HEK293T (cell line): ENCODE measurements around the gene PSD2.

Experiments
- CTCF ChIA-PET: fragments of 350-600 bp; formaldehyde crosslinking; extraction: SDS; loops from one replicate; lab custom pipeline; 2021; ENCODE audit warnings: antibody characterized with exemption, inconsistent platforms; lab: Yijun Ruan, JAX
- POLR2A ChIA-PET: fragments of 350-600 bp; formaldehyde crosslinking; extraction: SDS; loops from one replicate; lab custom pipeline; 2020; ENCODE audit warnings: antibody characterized with exemption, inconsistent platforms; lab: Yijun Ruan, JAX
- DNase-seq: peaks from one replicate; pipeline ENCODE4 v3.0.0; 2012; ENCODE audit warnings: mixed read lengths; ENCODE audit errors: extremely low spot score
- ARNT ChIP-seq: fragments of 450-650 bp; IDR thresholded peaks from 2 replicates; pipeline ENCODE4 v1.6.1; 2017; ENCODE audit warnings: mild to moderate bottlenecking
- BHLHE40 ChIP-seq: fragments of 450-650 bp; IDR thresholded peaks from 2 replicates; pipeline ENCODE4 v1.6.1; 2016; ENCODE audit warnings: mild to moderate bottlenecking, moderate library complexity, borderline replicate concordance
- CTBP1 ChIP-seq: fragments of 450-650 bp; IDR thresholded peaks from 2 replicates; pipeline ENCODE4 v1.6.1; 2016; ENCODE audit warnings: borderline replicate concordance
- ELF4 ChIP-seq: fragments of 450-650 bp; IDR thresholded peaks from 2 replicates; pipeline ENCODE4 v1.6.1; 2017; ENCODE audit warnings: antibody characterized with exemption
- FOXA1 ChIP-seq: fragments of 450-650 bp; IDR thresholded peaks from 2 replicates; pipeline ENCODE4 v1.6.1; 2016; ENCODE audit warnings: mild to moderate bottlenecking
- FOXK2 ChIP-seq: fragments of 450-650 bp; IDR thresholded peaks from 2 replicates; pipeline ENCODE4 v1.6.1; 2016; ENCODE audit warnings: mild to moderate bottlenecking
- FOXM1 ChIP-seq: fragments of 450-650 bp; IDR thresholded peaks from 2 replicates; pipeline ENCODE4 v1.6.1; 2017; ENCODE audit warnings: mild to moderate bottlenecking, borderline replicate concordance
- HDGF ChIP-seq: fragments of 450-650 bp; IDR thresholded peaks from 2 replicates; pipeline ENCODE4 v1.6.1; 2017; ENCODE audit warnings: antibody characterized with exemption, borderline replicate concordance
- L3MBTL2 ChIP-seq: fragments of 450-650 bp; conservative IDR thresholded peaks from 2 replicates; pipeline ENCODE4 v1.6.1; 2016; ENCODE audit warnings: mild to moderate bottlenecking
- LEF1 ChIP-seq: fragments of 450-650 bp; IDR thresholded peaks from 2 replicates; pipeline ENCODE4 v1.6.1; 2017; ENCODE audit warnings: mild to moderate bottlenecking, borderline replicate concordance
- NFRKB ChIP-seq: fragments of 450-650 bp; IDR thresholded peaks from 2 replicates; pipeline ENCODE4 v1.6.1; 2016; ENCODE audit warnings: mild to moderate bottlenecking, moderate library complexity
- SP1 ChIP-seq: fragments of 450-650 bp; IDR thresholded peaks from 2 replicates; pipeline ENCODE4 v1.6.1; 2017
- SUZ12 ChIP-seq: fragments of 450-650 bp; IDR thresholded peaks from 2 replicates; pipeline ENCODE4 v1.6.1; 2016; ENCODE audit warnings: mild to moderate bottlenecking
- TARDBP ChIP-seq: fragments of 450-650 bp; IDR thresholded peaks from 2 replicates; pipeline ENCODE4 v1.6.1; 2016
- ZNF384 ChIP-seq: fragments of 450-650 bp; IDR thresholded peaks from 2 replicates; pipeline ENCODE4 v1.6.1; 2016
- TF ChIP-seq, protein P1 (sequence below): fragments of 450-650 bp; IDR thresholded peaks from 2 replicates; pipeline ENCODE4 v1.6.1; 2016

PSD2 gene

DNA sequence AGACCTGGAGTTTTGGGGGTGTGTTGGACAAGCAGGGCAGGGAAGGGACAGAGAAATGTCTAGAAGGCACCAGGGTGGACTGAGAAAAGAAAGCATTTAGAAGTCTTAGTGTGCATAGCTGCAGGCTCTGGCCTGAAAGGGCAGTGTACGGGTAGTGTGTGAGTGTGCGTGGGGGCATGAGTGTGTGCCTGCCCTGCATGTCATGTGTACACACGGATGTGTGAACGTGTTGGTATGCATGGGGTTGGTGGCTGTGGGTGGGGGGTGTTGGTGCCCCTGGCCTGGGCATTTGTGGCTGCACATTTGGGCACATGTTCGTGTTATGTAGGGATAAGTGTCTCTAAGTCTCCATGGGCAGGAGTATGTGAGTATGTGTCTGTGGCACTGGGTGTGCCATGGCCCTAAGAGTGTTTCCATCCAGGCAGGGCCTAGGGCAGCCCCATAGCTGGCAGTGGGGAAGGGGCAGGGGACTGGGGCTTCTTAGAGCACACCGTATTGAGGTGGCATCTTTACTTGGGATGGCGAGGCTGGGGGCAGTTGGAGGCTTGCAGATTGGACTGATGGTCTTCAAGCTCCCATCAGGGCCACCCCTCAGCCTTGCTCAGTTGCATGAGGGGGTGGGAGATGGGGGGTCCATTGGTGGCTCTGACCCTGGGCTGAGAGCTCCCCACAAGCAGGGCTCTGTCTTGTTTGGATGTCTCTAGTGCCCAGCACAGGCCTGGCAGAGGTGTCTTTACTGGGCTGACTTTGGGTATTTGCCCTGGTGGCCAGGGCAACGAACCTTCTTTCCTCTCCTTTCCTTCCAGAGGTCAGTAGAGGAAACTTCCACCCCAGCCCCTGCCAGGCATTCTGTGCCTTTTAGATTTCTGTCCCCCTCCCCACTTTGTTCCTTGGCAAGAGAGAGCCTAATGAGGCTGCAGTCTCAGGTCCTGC, 15.0 kb downstream of the PSD2 start:
- no peak for TF ChIP-seq BHLHE40
- DNase-seq, result no peak
- POLR2A ChIA-PET, result no interaction called here
- CTCF ChIA-PET, result interaction anchor here (0.6 kb wide), 1 partner anchor 28 kb away, joined by 3 read pairs; no protein-coding TSS in a partner anchor

- CTCF ChIA-PET, result interaction anchor here (0.6 kb wide), 1 partner anchor 28 kb away, joined by 3 read pairs; no protein-coding TSS in a partner anchor
Observed at GRCh38 chr5:139811274-139811607, 15.6 kb downstream of the PSD2 start.

GRCh38 chr5:139812323-139812722, 16.7 kb downstream of the PSD2 start:
- ChIA-PET POLR2A (no interaction called here), CTCF (no interaction called here)

More at GRCh38 chr5:139811274-139811607, 15.6 kb downstream of the PSD2 start:
- POLR2A ChIA-PET, result no interaction called here
- no peak for DNase-seq
- TF ChIP-seq FOXM1 (no peak), TARDBP (no peak), FOXA1 (no peak), BHLHE40 (no peak)
- TF ChIP-seq, protein P1, sequence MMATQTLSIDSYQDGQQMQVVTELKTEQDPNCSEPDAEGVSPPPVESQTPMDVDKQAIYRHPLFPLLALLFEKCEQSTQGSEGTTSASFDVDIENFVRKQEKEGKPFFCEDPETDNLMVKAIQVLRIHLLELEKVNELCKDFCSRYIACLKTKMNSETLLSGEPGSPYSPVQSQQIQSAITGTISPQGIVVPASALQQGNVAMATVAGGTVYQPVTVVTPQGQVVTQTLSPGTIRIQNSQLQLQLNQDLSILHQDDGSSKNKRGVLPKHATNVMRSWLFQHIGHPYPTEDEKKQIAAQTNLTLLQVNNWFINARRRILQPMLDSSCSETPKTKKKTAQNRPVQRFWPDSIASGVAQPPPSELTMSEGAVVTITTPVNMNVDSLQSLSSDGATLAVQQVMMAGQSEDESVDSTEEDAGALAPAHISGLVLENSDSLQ, result no peak

GRCh38 chr5:139812836-139813805, 17.5 kb downstream of the PSD2 start:
- CTCF ChIA-PET, result no interaction called here
- POLR2A ChIA-PET, result no interaction called here
- no peak for DNase-seq
- no peak for TF ChIP-seq TARDBP
- no peak for TF ChIP-seq ELF4
- no peak for TF ChIP-seq FOXK2
- no peak for TF ChIP-seq HDGF
- TF ChIP-seq CTBP1, result no peak
- TF ChIP-seq LEF1, result no peak
- TF ChIP-seq ZNF384, result no peak
- no peak for TF ChIP-seq FOXA1
- TF ChIP-seq BHLHE40, result no peak
- TF ChIP-seq, protein P1, result no peak
- TF ChIP-seq NFRKB, result no peak
- no peak for TF ChIP-seq L3MBTL2
- TF ChIP-seq FOXM1, result no peak
- TF ChIP-seq ARNT, result no peak
- TF ChIP-seq SUZ12, result no peak
- no peak for TF ChIP-seq SP1

More at GRCh38 chr5:139812323-139812722, 16.7 kb downstream of the PSD2 start:
- TF ChIP-seq CTBP1, result no peak
- no peak for TF ChIP-seq FOXM1
- no peak for TF ChIP-seq ZNF384
- TF ChIP-seq NFRKB, result no peak
- TF ChIP-seq ELF4, result no peak
- TF ChIP-seq, protein P1, result no peak
- TF ChIP-seq BHLHE40, result no peak
- no peak for TF ChIP-seq ARNT
- TF ChIP-seq TARDBP, result no peak
- no peak for TF ChIP-seq SUZ12
- no peak for TF ChIP-seq HDGF
- no peak for TF ChIP-seq LEF1
- no peak for TF ChIP-seq L3MBTL2
- TF ChIP-seq FOXK2, result no peak
- no peak for DNase-seq

- ChIA-PET POLR2A (no interaction called here), CTCF (interaction anchor here (1.3 kb wide), 1 partner anchor 27 kb away, joined by 4 read pairs; no protein-coding TSS in a partner anchor)
- DNase-seq, result no peak
- TF ChIP-seq SP1 (no peak), LEF1 (no peak)
Observed at GRCh38 chr5:139814191-139814601, 18.6 kb downstream of the PSD2 start.

- CTCF ChIA-PET, result interaction anchor here (1.3 kb wide), 1 partner anchor 28 kb away, joined by 4 read pairs; no protein-coding TSS in a partner anchor
- TF ChIP-seq BHLHE40 (no peak), CTBP1 (no peak), LEF1 (no peak), ZNF384 (no peak), ARNT (no peak), FOXA1 (no peak), SP1 (no peak), FOXM1 (no peak), ELF4 (no peak), FOXK2 (no peak), TARDBP (no peak), SUZ12 (no peak), HDGF (no peak), NFRKB (no peak), L3MBTL2 (no peak)
- TF ChIP-seq, protein P1, result no peak
- POLR2A ChIA-PET, result no interaction called here
- no peak for DNase-seq
Observed at GRCh38 chr5:139814704-139815280, 19.2 kb downstream of the PSD2 start.
